SK-N-SH treated with all-trans-retinoic acid at 6 μM for 48 hours (cell line): Measurements from ENCODE around the gene ITCH.

ENCODE experiments used
- GLIS3 ChIP-seq: fragments of 250-450 bp; sonication (Bioruptor Pico); IDR thresholded peaks from 2 replicates; pipeline ENCODE4 v1.5.0; 2020; ENCODE audit warnings: mild to moderate bottlenecking, moderate library complexity
- RARB ChIP-seq: fragments of 250-450 bp; sonication (Bioruptor Pico); IDR thresholded peaks from 2 replicates; pipeline ENCODE4 v1.8.0; 2021; ENCODE audit warnings: mild to moderate bottlenecking, moderate library complexity
- SNAI2 ChIP-seq: fragments of 250-450 bp; sonication (Bioruptor Pico); IDR thresholded peaks from 2 replicates; pipeline ENCODE4 v1.5.0; 2020; ENCODE audit warnings: mild to moderate bottlenecking, moderate library complexity
- TOX ChIP-seq: fragments of 250-450 bp; sonication (Bioruptor Pico); IDR thresholded peaks from 2 replicates; pipeline ENCODE4 v1.8.0; 2021; ENCODE audit warnings: mild to moderate bottlenecking, moderate library complexity, borderline replicate concordance
- ZC3H10 ChIP-seq: fragments of 250-450 bp; sonication (Bioruptor Pico); IDR thresholded peaks from 2 replicates; pipeline ENCODE4 v1.5.1; 2021; ENCODE audit warnings: mild to moderate bottlenecking, moderate library complexity
- ZFP3 ChIP-seq: fragments of 250-450 bp; sonication (Bioruptor Pico); IDR thresholded peaks from 2 replicates; pipeline ENCODE4 v1.5.0; 2020; ENCODE audit warnings: mild to moderate bottlenecking, moderate library complexity
- ZFP30 ChIP-seq: fragments of 450-650 bp; formaldehyde crosslinking; IDR thresholded peaks from 2 replicates; pipeline ENCODE4 v1.5.0; 2022; ENCODE audit warnings: mild to moderate bottlenecking, moderate library complexity
- ZNF70 ChIP-seq: fragments of 450-650 bp; formaldehyde crosslinking; IDR thresholded peaks from 2 replicates; pipeline ENCODE4 v1.5.0; 2020; ENCODE audit warnings: mild to moderate bottlenecking, moderate library complexity
- TF ChIP-seq, protein P1 (sequence below): fragments of 250-450 bp; sonication (Bioruptor Pico); IDR thresholded peaks from 2 replicates; pipeline ENCODE4 v1.8.0; 2020; ENCODE audit warnings: mild to moderate bottlenecking, moderate library complexity, borderline replicate concordance
- TF ChIP-seq, protein P2 (sequence below): fragments of 250-450 bp; sonication (Bioruptor Pico); IDR thresholded peaks from 2 replicates; pipeline ENCODE4 v1.5.0; 2020; ENCODE audit warnings: mild to moderate bottlenecking, moderate library complexity
- TF ChIP-seq, protein P3 (sequence below): fragments of 250-450 bp; sonication (Bioruptor Pico); IDR thresholded peaks from 2 replicates; pipeline ENCODE4 v1.8.0; 2021; ENCODE audit warnings: low read depth, mild to moderate bottlenecking, moderate library complexity, borderline replicate concordance

GRCh38 chr20:34547844-34548613 is 185.0 kb downstream of the ITCH start:
- TF ChIP-seq, protein P1, sequence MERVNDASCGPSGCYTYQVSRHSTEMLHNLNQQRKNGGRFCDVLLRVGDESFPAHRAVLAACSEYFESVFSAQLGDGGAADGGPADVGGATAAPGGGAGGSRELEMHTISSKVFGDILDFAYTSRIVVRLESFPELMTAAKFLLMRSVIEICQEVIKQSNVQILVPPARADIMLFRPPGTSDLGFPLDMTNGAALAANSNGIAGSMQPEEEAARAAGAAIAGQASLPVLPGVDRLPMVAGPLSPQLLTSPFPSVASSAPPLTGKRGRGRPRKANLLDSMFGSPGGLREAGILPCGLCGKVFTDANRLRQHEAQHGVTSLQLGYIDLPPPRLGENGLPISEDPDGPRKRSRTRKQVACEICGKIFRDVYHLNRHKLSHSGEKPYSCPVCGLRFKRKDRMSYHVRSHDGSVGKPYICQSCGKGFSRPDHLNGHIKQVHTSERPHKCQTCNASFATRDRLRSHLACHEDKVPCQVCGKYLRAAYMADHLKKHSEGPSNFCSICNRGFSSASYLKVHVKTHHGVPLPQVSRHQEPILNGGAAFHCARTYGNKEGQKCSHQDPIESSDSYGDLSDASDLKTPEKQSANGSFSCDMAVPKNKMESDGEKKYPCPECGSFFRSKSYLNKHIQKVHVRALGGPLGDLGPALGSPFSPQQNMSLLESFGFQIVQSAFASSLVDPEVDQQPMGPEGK (CRISPR knock-in tag), result no peak
- TF ChIP-seq, protein P2, sequence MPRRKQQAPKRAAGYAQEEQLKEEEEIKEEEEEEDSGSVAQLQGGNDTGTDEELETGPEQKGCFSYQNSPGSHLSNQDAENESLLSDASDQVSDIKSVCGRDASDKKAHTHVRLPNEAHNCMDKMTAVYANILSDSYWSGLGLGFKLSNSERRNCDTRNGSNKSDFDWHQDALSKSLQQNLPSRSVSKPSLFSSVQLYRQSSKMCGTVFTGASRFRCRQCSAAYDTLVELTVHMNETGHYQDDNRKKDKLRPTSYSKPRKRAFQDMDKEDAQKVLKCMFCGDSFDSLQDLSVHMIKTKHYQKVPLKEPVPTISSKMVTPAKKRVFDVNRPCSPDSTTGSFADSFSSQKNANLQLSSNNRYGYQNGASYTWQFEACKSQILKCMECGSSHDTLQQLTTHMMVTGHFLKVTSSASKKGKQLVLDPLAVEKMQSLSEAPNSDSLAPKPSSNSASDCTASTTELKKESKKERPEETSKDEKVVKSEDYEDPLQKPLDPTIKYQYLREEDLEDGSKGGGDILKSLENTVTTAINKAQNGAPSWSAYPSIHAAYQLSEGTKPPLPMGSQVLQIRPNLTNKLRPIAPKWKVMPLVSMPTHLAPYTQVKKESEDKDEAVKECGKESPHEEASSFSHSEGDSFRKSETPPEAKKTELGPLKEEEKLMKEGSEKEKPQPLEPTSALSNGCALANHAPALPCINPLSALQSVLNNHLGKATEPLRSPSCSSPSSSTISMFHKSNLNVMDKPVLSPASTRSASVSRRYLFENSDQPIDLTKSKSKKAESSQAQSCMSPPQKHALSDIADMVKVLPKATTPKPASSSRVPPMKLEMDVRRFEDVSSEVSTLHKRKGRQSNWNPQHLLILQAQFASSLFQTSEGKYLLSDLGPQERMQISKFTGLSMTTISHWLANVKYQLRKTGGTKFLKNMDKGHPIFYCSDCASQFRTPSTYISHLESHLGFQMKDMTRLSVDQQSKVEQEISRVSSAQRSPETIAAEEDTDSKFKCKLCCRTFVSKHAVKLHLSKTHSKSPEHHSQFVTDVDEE (CRISPR knock-in tag), result no peak
- TF ChIP-seq, protein P3, sequence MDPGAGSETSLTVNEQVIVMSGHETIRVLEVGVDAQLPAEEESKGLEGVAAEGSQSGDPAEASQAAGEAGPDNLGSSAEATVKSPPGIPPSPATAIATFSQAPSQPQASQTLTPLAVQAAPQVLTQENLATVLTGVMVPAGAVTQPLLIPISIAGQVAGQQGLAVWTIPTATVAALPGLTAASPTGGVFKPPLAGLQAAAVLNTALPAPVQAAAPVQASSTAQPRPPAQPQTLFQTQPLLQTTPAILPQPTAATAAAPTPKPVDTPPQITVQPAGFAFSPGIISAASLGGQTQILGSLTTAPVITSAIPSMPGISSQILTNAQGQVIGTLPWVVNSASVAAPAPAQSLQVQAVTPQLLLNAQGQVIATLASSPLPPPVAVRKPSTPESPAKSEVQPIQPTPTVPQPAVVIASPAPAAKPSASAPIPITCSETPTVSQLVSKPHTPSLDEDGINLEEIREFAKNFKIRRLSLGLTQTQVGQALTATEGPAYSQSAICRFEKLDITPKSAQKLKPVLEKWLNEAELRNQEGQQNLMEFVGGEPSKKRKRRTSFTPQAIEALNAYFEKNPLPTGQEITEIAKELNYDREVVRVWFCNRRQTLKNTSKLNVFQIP, result no peak
- TF ChIP-seq ZFP3 (CRISPR knock-in tag), result no peak
- TF ChIP-seq ZFP30, result no peak
- no peak for TF ChIP-seq ZNF70 (CRISPR knock-in tag)
- TF ChIP-seq TOX (CRISPR knock-in tag), result no peak
- TF ChIP-seq SNAI2 (CRISPR knock-in tag), result no peak
- TF ChIP-seq RARB (CRISPR knock-in tag), result no peak
- no peak for TF ChIP-seq ZC3H10 (CRISPR knock-in tag)
- TF ChIP-seq GLIS3 (CRISPR knock-in tag), result no peak
